HEK293 (cell line): ENCODE results near the gene HOXB8.

ENCODE experiments used
- CTCF ChIA-PET: fragments of 350-600 bp; formaldehyde crosslinking; extraction: SDS; loops from one replicate; lab custom pipeline; 2021; ENCODE audit warnings: antibody characterized with exemption; lab: Yijun Ruan, JAX
- POLR2A ChIA-PET: fragments of 300-600 bp; formaldehyde crosslinking; extraction: SDS; loops from one replicate; lab custom pipeline; 2020; ENCODE audit warnings: antibody characterized with exemption, inconsistent platforms; lab: Yijun Ruan, JAX
- H3K27ac ChIP-seq: fragments of 200-500 bp; sonication (Bioruptor generic); 2 replicates; pipeline ENCODE4 v1.5.1; 2014; ENCODE audit warnings: low read depth, low read length, control low read depth, inconsistent platforms; ENCODE audit errors: extremely low read depth
- H3K36me3 ChIP-seq, 2 experiments: fragments of 200-500 bp in 1 of 2; sonication (Bioruptor generic) in 1 of 2; 1 replicate in 1 of 2; 2 replicates in 1 of 2; pipeline ENCODE4 v1.5.1; 2014 to 2017; ENCODE audit warnings: inconsistent platforms in 2 of 2, low read length in 2 of 2; ENCODE audit not compliant: control insufficient read depth in 2 of 2, insufficient read depth in 1 of 2
- H3K4me1 ChIP-seq: fragments of 200-500 bp; sonication (Bioruptor generic); 2 replicates; pipeline ENCODE4 v1.5.1; 2014; ENCODE audit warnings: mild to moderate bottlenecking, low read length, inconsistent platforms; ENCODE audit not compliant: control insufficient read depth, insufficient read depth
- H3K4me3 ChIP-seq: 2 replicates; pipeline ENCODE4 v1.5.1; 2011; ENCODE audit warnings: low read depth, mild to moderate bottlenecking, control low read depth, low read length, moderate library complexity
- H3K9me3 ChIP-seq: fragments of 200-500 bp; sonication (Bioruptor generic); 2 replicates; pipeline ENCODE4 v1.5.1; 2014; ENCODE audit warnings: low read depth, low read length, inconsistent platforms; ENCODE audit not compliant: control insufficient read depth, insufficient read depth
- BCL11A ChIP-seq: fragments of 450-650 bp; formaldehyde crosslinking; IDR thresholded peaks from 2 replicates; pipeline ENCODE4 v1.5.1; 2016; ENCODE audit warnings: low read depth, missing biosample characterization, missing genetic modification characterization
- GLIS1 ChIP-seq: fragments of 450-650 bp; formaldehyde crosslinking; IDR thresholded peaks from 2 replicates; pipeline ENCODE4 v1.5.1; 2016; ENCODE audit warnings: missing biosample characterization, missing genetic modification characterization
- HOXA7 ChIP-seq: sonication (generic); formaldehyde crosslinking; IDR thresholded peaks from 2 replicates; pipeline ENCODE4 v1.8.1; 2022; ENCODE audit warnings: missing genetic modification reagents, borderline replicate concordance
- KLF9 ChIP-seq: fragments of 450-650 bp; formaldehyde crosslinking; IDR thresholded peaks from 2 replicates; pipeline ENCODE4 v1.5.1; 2016; ENCODE audit warnings: missing biosample characterization, missing genetic modification characterization, low read depth
- WT1 ChIP-seq: fragments of 450-650 bp; formaldehyde crosslinking; IDR thresholded peaks from 2 replicates; pipeline ENCODE4 v1.5.1; 2016; ENCODE audit warnings: missing biosample characterization, missing genetic modification characterization
- ZEB2 ChIP-seq: fragments of 450-650 bp; formaldehyde crosslinking; IDR thresholded peaks from 2 replicates; pipeline ENCODE4 v1.5.1; 2016; ENCODE audit warnings: missing biosample characterization, missing genetic modification characterization
- ZNF132 ChIP-seq: fragments of 450-650 bp; formaldehyde crosslinking; IDR thresholded peaks from 2 replicates; pipeline ENCODE4 v1.5.1; 2017; ENCODE audit warnings: missing biosample characterization, missing genetic modification characterization, borderline replicate concordance
- ZNF184 ChIP-seq: fragments of 450-650 bp; IDR thresholded peaks from 2 replicates; pipeline ENCODE4 v1.5.1; 2018; ENCODE audit warnings: missing biosample characterization, mild to moderate bottlenecking, missing genetic modification characterization
- ZNF2 ChIP-seq: fragments of 450-650 bp; formaldehyde crosslinking; IDR thresholded peaks from 2 replicates; pipeline ENCODE4 v1.5.1; 2016; ENCODE audit warnings: missing biosample characterization, missing genetic modification characterization
- ZNF24 ChIP-seq: fragments of 450-650 bp; formaldehyde crosslinking; IDR thresholded peaks from 2 replicates; pipeline ENCODE4 v1.5.1; 2016; ENCODE audit warnings: missing biosample characterization, missing genetic modification characterization
- ZNF311 ChIP-seq: fragments of 450-650 bp; formaldehyde crosslinking; IDR thresholded peaks from 2 replicates; pipeline ENCODE4 v1.5.1; 2017; ENCODE audit warnings: missing biosample characterization, missing genetic modification characterization, borderline replicate concordance
- ZNF335 ChIP-seq: fragments of 450-650 bp; formaldehyde crosslinking; conservative IDR thresholded peaks from 2 replicates; pipeline ENCODE4 v1.5.1; 2016; ENCODE audit warnings: missing biosample characterization, missing genetic modification characterization
- ZNF510 ChIP-seq: fragments of 450-650 bp; formaldehyde crosslinking; IDR thresholded peaks from 2 replicates; pipeline ENCODE4 v1.5.1; 2018; ENCODE audit warnings: mild to moderate bottlenecking, missing genetic modification characterization, missing biosample characterization; ENCODE audit not compliant: insufficient replicate concordance
- ZNF514 ChIP-seq: fragments of 450-650 bp; formaldehyde crosslinking; IDR thresholded peaks from 2 replicates; pipeline ENCODE4 v1.5.1; 2016; ENCODE audit warnings: missing biosample characterization, missing genetic modification characterization
- ZNF544 ChIP-seq: fragments of 450-650 bp; formaldehyde crosslinking; IDR thresholded peaks from 2 replicates; pipeline ENCODE4 v1.5.0; 2017; ENCODE audit warnings: missing biosample characterization, missing genetic modification characterization
- ZNF555 ChIP-seq: fragments of 450-650 bp; formaldehyde crosslinking; conservative IDR thresholded peaks from 2 replicates; pipeline ENCODE4 v1.5.1; 2017; ENCODE audit warnings: missing biosample characterization, mild to moderate bottlenecking, missing genetic modification characterization, inconsistent platforms
- ZNF596 ChIP-seq: fragments of 450-650 bp; IDR thresholded peaks from 2 replicates; pipeline ENCODE4 v1.5.0; 2018; ENCODE audit warnings: missing biosample characterization, mild to moderate bottlenecking, missing genetic modification characterization, moderate library complexity
- ZNF610 ChIP-seq: fragments of 450-650 bp; formaldehyde crosslinking; IDR thresholded peaks from 2 replicates; pipeline ENCODE4 v1.5.1; 2016; ENCODE audit warnings: missing biosample characterization, missing genetic modification characterization, borderline replicate concordance
- ZNF621 ChIP-seq: fragments of 450-650 bp; formaldehyde crosslinking; IDR thresholded peaks from 2 replicates; pipeline ENCODE4 v1.5.1; 2017; ENCODE audit warnings: missing biosample characterization, missing genetic modification characterization
- ZNF626 ChIP-seq: fragments of 450-650 bp; sonication (Bioruptor Pico); formaldehyde crosslinking; IDR thresholded peaks from 2 replicates; pipeline ENCODE4 v1.5.1; 2018; ENCODE audit warnings: missing biosample characterization, missing genetic modification characterization, inconsistent platforms
- ZNF654 ChIP-seq: fragments of 450-650 bp; formaldehyde crosslinking; IDR thresholded peaks from 2 replicates; pipeline ENCODE4 v1.5.1; 2016; ENCODE audit warnings: low read depth, missing biosample characterization, missing genetic modification characterization
- ZNF660 ChIP-seq: fragments of 450-650 bp; IDR thresholded peaks from 2 replicates; pipeline ENCODE4 v1.5.1; 2018; ENCODE audit warnings: missing biosample characterization, mild to moderate bottlenecking, missing genetic modification characterization
- ZNF747 ChIP-seq: fragments of 450-650 bp; formaldehyde crosslinking; IDR thresholded peaks from 2 replicates; pipeline ENCODE4 v1.5.1; 2016; ENCODE audit warnings: missing biosample characterization, missing genetic modification characterization
- ZSCAN23 ChIP-seq: fragments of 450-650 bp; formaldehyde crosslinking; IDR thresholded peaks from 2 replicates; pipeline ENCODE4 v1.5.1; 2016; ENCODE audit warnings: missing biosample characterization, missing genetic modification characterization
- TF ChIP-seq, protein P1 (sequence below): fragments of 450-650 bp; formaldehyde crosslinking; IDR thresholded peaks from 2 replicates; pipeline ENCODE4 v1.5.1; 2017; ENCODE audit warnings: missing biosample characterization, missing genetic modification characterization
- TF ChIP-seq, protein P2 (sequence below): fragments of 450-650 bp; formaldehyde crosslinking; IDR thresholded peaks from 2 replicates; pipeline ENCODE4 v1.5.1; 2016; ENCODE audit warnings: missing biosample characterization, missing genetic modification characterization

The HOXB8 gene

DNA sequence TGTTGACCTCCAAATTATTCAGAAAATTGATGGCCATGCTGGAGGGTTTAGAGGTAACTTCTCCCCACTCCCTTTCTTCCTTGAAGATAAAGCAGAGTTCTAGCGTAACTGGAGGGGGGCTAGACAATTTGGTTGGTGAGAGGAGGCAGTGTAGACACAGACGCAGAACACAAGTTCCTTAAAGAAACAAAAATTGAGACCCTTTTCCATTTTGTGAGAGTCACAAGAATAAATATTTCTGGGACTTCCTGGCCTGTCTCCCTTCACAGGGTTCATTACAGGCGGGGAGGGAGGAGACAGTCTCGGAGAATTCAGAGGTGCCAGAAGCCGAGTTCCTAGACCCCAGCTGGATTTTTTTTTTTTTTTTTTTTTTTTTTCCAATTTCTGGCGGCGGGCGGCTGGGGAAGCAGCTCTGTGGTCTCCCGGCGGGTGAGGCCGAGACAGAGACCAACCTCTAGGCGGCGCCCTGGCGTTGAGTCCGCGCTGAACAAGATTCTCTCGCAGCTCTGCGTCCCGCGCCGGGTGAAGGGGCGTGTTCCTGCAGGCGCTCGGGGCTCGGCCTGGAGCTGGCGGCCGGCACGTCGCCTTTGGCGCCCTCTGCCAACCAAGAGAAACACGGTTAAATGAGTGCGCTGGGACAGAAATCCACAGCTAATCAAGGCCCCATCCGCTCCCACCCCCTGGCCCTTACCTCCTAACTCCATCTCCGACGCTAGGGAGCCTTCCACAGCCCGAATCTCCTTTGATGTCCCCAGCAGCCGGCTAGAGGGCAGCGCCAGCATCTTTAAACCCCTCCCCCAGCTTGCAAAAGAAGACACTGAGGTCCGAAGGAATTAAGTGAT is 21.3 kb upstream of the HOXB8 start (continued):
- TF ChIP-seq, protein P1, sequence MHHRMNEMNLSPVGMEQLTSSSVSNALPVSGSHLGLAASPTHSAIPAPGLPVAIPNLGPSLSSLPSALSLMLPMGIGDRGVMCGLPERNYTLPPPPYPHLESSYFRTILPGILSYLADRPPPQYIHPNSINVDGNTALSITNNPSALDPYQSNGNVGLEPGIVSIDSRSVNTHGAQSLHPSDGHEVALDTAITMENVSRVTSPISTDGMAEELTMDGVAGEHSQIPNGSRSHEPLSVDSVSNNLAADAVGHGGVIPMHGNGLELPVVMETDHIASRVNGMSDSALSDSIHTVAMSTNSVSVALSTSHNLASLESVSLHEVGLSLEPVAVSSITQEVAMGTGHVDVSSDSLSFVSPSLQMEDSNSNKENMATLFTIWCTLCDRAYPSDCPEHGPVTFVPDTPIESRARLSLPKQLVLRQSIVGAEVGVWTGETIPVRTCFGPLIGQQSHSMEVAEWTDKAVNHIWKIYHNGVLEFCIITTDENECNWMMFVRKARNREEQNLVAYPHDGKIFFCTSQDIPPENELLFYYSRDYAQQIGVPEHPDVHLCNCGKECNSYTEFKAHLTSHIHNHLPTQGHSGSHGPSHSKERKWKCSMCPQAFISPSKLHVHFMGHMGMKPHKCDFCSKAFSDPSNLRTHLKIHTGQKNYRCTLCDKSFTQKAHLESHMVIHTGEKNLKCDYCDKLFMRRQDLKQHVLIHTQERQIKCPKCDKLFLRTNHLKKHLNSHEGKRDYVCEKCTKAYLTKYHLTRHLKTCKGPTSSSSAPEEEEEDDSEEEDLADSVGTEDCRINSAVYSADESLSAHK (tag by site-specific recombination) = no peak
- no peak for TF ChIP-seq ZNF24 (tag by site-specific recombination)
- TF ChIP-seq ZNF132 (tag by site-specific recombination) = no peak
- no peak for TF ChIP-seq BCL11A (tag by site-specific recombination)
- TF ChIP-seq ZNF184 (tag by site-specific recombination) = no peak
- TF ChIP-seq ZNF621 (tag by site-specific recombination) = no peak
- TF ChIP-seq ZNF311 (tag by site-specific recombination) = no peak
- no peak for TF ChIP-seq ZNF555 (tag by site-specific recombination)
- TF ChIP-seq ZNF660 (tag by site-specific recombination) = peak; percentile 64
- no peak for TF ChIP-seq ZNF610 (tag by site-specific recombination)

DNA sequence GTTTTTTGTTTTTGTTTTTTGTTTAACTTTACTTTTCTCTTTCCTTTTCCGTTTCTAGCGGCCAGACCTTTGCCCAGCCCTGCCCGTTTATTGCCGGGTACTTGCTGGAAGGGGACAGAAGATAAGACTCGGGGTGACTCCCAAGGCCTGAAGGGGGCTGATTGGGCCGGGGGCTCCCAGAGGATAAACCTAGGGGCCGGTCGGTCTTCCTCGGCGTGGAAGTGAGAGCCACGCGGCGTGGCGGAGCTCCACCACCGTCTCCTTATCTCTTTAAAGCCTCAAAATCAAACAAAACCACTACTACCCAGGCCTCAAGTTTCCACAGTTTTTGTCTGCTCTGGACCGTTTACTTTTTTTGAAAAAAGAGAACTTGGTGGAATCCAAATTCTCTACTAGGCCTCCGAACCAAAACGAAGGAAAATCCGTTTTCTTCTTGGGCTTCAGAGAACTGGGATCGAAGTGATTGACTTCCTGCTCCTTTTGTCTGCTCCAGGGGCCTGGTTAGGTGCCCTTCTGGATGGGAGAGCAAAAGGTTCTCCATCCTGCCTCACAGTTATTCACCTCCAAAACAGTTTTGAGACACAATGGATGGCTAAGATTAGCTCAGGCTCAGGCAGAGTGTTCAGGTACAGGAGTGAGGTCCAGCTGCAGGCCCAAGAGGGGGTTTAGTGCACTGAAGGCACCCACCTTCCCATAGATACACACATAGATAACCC is 19.6 kb upstream of the HOXB8 start:
- Histone ChIP-seq H3K27ac (peak overlapping the region; percentile 4; the same call in 1 of the 2 replicates), H3K4me1 (no peaks in the 10 kb centered on the region), H3K36me3 (peaks cover 8 to 56% of the 10 kb centered on the region in 2 experiments; a peak in 2 of 3 replicates), H3K4me3 (no peak overlapping the region), H3K9me3 (no peaks in the 10 kb centered on the region)
- TF ChIP-seq GLIS1 (tag by site-specific recombination) (no peak), ZNF654 (no peak), HOXA7 (CRISPR knock-in tag) (no peak), ZEB2 (tag by site-specific recombination) (no peak)
- TF ChIP-seq, protein P2, sequence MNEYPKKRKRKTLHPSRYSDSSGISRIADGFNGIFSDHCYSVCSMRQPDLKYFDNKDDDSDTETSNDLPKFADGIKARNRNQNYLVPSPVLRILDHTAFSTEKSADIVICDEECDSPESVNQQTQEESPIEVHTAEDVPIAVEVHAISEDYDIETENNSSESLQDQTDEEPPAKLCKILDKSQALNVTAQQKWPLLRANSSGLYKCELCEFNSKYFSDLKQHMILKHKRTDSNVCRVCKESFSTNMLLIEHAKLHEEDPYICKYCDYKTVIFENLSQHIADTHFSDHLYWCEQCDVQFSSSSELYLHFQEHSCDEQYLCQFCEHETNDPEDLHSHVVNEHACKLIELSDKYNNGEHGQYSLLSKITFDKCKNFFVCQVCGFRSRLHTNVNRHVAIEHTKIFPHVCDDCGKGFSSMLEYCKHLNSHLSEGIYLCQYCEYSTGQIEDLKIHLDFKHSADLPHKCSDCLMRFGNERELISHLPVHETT (tag by site-specific recombination) = no peak
- CTCF ChIA-PET = interaction anchor here (0.6 to 2.9 kb wide), 4 partner anchors 9 to 1389 kb away, joined by 3 to 37 read pairs (median 4); partner anchors contain the start of gene HOXB9
- POLR2A ChIA-PET = no interaction called here

DNA sequence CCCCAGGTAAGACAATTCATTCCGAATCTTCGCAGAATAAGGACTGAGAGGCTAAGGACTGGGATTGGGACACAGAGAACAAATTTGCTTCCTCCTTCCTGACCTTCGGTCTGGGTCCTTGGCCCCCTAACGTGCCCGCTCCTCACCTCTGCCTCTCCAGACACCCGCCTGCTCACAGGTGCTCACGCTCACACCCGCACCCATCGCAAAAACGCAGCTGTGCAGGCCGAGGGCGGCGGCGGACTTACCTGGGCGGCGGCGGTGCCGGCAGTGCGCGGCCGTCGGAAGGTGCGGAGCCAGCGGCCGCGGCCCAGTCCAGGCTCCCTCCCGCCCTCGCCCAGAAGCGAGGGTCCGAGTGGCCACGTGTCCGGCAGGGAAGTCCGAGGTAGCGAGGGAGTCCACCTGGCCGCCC is 18.2 kb upstream of the HOXB8 start:
- peaks cover 8 to 56% of the 10 kb centered on the region in 2 experiments; a peak in 2 of 3 replicates for H3K36me3 ChIP-seq
- CTCF ChIA-PET = interaction anchor here (0.7 to 1.9 kb wide), 4 partner anchors 20 to 325 kb away, joined by 3 to 5 read pairs (median 4); no protein-coding TSS in a partner anchor
- POLR2A ChIA-PET = no interaction called here
- H3K4me3 ChIP-seq = no peak overlapping the region
- no peak for TF ChIP-seq ZNF747 (tag by site-specific recombination)
- TF ChIP-seq ZNF335 (tag by site-specific recombination) = no peak
- TF ChIP-seq ZSCAN23 (tag by site-specific recombination) = no peak
- no peak for TF ChIP-seq ZNF2 (tag by site-specific recombination)
- no peak for TF ChIP-seq WT1 (tag by site-specific recombination)
- no peak for TF ChIP-seq ZNF626 (tag by site-specific recombination)
- TF ChIP-seq, protein P1 (tag by site-specific recombination) = no peak
- TF ChIP-seq ZNF544 (tag by site-specific recombination) = no peak
- TF ChIP-seq KLF9 (tag by site-specific recombination) = no peak
- no peak for TF ChIP-seq ZNF510 (tag by site-specific recombination)
- no peak for TF ChIP-seq ZNF514 (tag by site-specific recombination)
- no peak for TF ChIP-seq ZNF596
- no peaks in the 10 kb centered on the region for H3K4me1 ChIP-seq
- H3K27ac ChIP-seq = no peak overlapping the region
- H3K9me3 ChIP-seq = no peaks in the 10 kb centered on the region
